ENCODE results near the gene ITM2B. TPM values are rescaled to one million over a fixed set of nuclear protein-coding genes. Genes with fewer than 3 reads are reported as not detected.
A peak's percentile ranks its signal among the peaks of the same experiment; 100 is the strongest.

Gene ITM2B
- total RNA-seq, 1 donor from 2014 or later = 358 TPM

DNA sequence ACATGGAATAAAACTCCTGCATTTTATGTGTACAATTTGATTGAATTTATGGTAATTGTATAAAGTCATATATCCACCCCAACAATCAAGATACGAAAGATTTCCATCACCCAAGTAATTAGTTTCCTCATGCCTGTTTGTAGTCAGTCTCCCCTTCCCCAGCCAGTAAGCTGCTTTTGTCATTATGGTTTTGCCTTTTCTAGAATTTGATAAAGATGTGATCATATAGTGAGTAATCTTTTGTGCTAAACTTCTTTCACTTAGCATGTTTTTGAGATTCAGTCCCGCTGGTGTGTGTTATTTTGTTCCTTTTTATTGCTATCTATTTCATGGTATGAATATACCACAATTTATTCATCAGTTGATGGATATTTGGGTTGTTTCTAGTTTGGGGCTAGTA, 16.0 kb downstream of the ITM2B start:
- no peak for FAIRE-seq
- Mint-ChIP-seq H3K36me3 (ENCODE audit: low read depth, unreplicated experiment) (no peaks in the 10 kb centered on the region), H3K4me3 (ENCODE audit: unreplicated experiment) (no peak overlapping the region), H3K9me3 (ENCODE audit: unreplicated experiment) (no peaks in the 10 kb centered on the region), H3K27me3 (ENCODE audit: low read depth, unreplicated experiment) (no peaks in the 10 kb centered on the region), H3K4me1 (ENCODE audit: low read depth, unreplicated experiment) (peaks cover 3% of the 10 kb centered on the region), H3K27ac (ENCODE audit: unreplicated experiment) (no peak overlapping the region)
- TF ChIP-seq EZH2 (IDR thresholded peaks at IDR 0.05; ENCODE audit: insufficient read depth, low read length) = no peak
- TF ChIP-seq, protein P1, sequence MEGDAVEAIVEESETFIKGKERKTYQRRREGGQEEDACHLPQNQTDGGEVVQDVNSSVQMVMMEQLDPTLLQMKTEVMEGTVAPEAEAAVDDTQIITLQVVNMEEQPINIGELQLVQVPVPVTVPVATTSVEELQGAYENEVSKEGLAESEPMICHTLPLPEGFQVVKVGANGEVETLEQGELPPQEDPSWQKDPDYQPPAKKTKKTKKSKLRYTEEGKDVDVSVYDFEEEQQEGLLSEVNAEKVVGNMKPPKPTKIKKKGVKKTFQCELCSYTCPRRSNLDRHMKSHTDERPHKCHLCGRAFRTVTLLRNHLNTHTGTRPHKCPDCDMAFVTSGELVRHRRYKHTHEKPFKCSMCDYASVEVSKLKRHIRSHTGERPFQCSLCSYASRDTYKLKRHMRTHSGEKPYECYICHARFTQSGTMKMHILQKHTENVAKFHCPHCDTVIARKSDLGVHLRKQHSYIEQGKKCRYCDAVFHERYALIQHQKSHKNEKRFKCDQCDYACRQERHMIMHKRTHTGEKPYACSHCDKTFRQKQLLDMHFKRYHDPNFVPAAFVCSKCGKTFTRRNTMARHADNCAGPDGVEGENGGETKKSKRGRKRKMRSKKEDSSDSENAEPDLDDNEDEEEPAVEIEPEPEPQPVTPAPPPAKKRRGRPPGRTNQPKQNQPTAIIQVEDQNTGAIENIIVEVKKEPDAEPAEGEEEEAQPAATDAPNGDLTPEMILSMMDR (IDR thresholded peaks at IDR 0.05; ENCODE audit: insufficient read depth, low read depth, low read length) = no peak
- Histone ChIP-seq H3K9ac (ENCODE audit: low read length) (no peak overlapping the region), H3K4me1 (ENCODE audit: insufficient read depth, low read length) (no peaks in the 10 kb centered on the region), H4K20me1 (ENCODE audit: insufficient read depth, low read length) (peaks cover 27% of the 10 kb centered on the region), H3K27ac (ENCODE audit: low read depth, low read length) (no peak overlapping the region), H3K27me3 (ENCODE audit: insufficient read depth, low read length) (no peaks in the 10 kb centered on the region), H3K4me2 (ENCODE audit: low read length) (no peak overlapping the region), H2AFZ (ENCODE audit: low read depth, low read length) (no peak overlapping the region), H3K36me3 (ENCODE audit: insufficient read depth, low read length) (peaks cover 8% of the 10 kb centered on the region), H3K79me2 (ENCODE audit: insufficient read depth, low read length) (peaks cover 84% of the 10 kb centered on the region), H3K4me3 (ENCODE audit: insufficient read depth, low read depth, low read length) (no peak overlapping the region), H3K9me3 (ENCODE audit: insufficient read depth, low read depth, low read length) (no peaks in the 10 kb centered on the region)
- DNase-seq (ENCODE audit: low read depth) = no peak

DNA sequence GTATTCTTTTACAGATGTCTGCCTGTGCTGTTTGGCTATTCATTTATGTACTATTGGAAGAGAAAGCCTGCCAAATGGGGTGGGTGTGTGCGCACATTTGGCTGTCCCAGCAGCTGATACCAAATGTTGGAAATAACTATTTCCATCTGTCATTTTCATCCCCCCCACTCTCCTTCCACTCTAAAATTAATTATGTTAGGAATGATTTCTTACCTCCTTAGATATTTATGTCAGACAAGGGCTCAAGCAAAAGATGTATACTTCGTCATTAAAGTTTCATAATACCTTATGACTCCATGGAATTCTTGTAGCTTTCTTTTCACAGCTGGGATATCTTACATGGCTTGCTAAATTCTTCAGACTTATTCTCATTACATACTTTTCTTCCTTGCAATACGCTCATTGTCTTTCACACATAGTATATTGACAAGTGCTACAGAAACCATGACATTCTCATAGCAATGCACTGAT, 18.6 kb downstream of the ITM2B start:
- Mint-ChIP-seq H3K36me3 (ENCODE audit: low read depth, unreplicated experiment) (peaks cover 2% of the 10 kb centered on the region), H3K9me3 (ENCODE audit: unreplicated experiment) (no peaks in the 10 kb centered on the region), H3K27me3 (ENCODE audit: low read depth, unreplicated experiment) (no peaks in the 10 kb centered on the region), H3K27ac (ENCODE audit: unreplicated experiment) (peak overlapping the region; percentile 10), H3K4me1 (ENCODE audit: low read depth, unreplicated experiment) (peaks cover 3% of the 10 kb centered on the region), H3K4me3 (ENCODE audit: unreplicated experiment) (no peak overlapping the region)
- Histone ChIP-seq H3K27ac (ENCODE audit: low read depth, low read length) (no peak overlapping the region), H3K9ac (ENCODE audit: low read length) (no peak overlapping the region), H2AFZ (ENCODE audit: low read depth, low read length) (no peak overlapping the region), H3K36me3 (ENCODE audit: insufficient read depth, low read length) (peaks cover 20% of the 10 kb centered on the region), H3K4me3 (ENCODE audit: insufficient read depth, low read depth, low read length) (no peak overlapping the region), H3K27me3 (ENCODE audit: insufficient read depth, low read length) (no peaks in the 10 kb centered on the region), H4K20me1 (ENCODE audit: insufficient read depth, low read length) (peaks cover 22% of the 10 kb centered on the region), H3K4me1 (ENCODE audit: insufficient read depth, low read length) (no peaks in the 10 kb centered on the region), H3K4me2 (ENCODE audit: low read length) (no peak overlapping the region), H3K79me2 (ENCODE audit: insufficient read depth, low read length) (peaks cover 64% of the 10 kb centered on the region), H3K9me3 (ENCODE audit: insufficient read depth, low read depth, low read length) (no peaks in the 10 kb centered on the region)
- FAIRE-seq (no peak), DNase-seq (ENCODE audit: low read depth) (no peak)
- no peak for TF ChIP-seq EZH2 (IDR thresholded peaks at IDR 0.05; ENCODE audit: insufficient read depth, low read length)
- TF ChIP-seq, protein P1 (IDR thresholded peaks at IDR 0.05; ENCODE audit: insufficient read depth, low read depth, low read length) = no peak

DNA sequence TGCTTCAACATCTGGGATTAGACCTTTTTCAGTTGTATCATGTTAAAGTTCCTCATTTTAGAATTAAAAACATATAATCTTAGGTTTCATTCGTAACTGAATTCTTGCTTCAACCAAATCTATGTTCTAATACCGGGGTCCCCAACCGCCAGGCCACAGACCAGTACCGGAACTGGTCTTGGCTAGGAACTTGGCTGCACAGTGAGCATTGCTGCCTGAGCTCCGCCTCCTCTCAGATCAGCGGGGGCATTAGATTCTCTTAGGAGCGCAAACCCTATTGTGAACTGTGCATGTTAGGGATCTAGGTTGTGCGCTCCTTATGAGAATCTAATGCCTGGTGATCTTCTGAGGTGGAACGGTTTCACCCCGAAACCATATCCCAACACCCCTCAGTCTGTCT, 19.2 kb downstream of the ITM2B start:
- Mint-ChIP-seq H3K4me1 (ENCODE audit: low read depth, unreplicated experiment) (peaks cover 3% of the 10 kb centered on the region), H3K27ac (ENCODE audit: unreplicated experiment) (no peak overlapping the region), H3K27me3 (ENCODE audit: low read depth, unreplicated experiment) (no peaks in the 10 kb centered on the region), H3K9me3 (ENCODE audit: unreplicated experiment) (no peaks in the 10 kb centered on the region), H3K4me3 (ENCODE audit: unreplicated experiment) (no peak overlapping the region), H3K36me3 (ENCODE audit: low read depth, unreplicated experiment) (peaks cover 2% of the 10 kb centered on the region)
- Histone ChIP-seq H4K20me1 (ENCODE audit: insufficient read depth, low read length) (peaks cover 22% of the 10 kb centered on the region), H3K9ac (ENCODE audit: low read length) (no peak overlapping the region), H3K9me3 (ENCODE audit: insufficient read depth, low read depth, low read length) (no peaks in the 10 kb centered on the region), H3K4me2 (ENCODE audit: low read length) (no peak overlapping the region), H3K27me3 (ENCODE audit: insufficient read depth, low read length) (no peaks in the 10 kb centered on the region), H3K27ac (ENCODE audit: low read depth, low read length) (no peak overlapping the region), H2AFZ (ENCODE audit: low read depth, low read length) (no peak overlapping the region), H3K79me2 (ENCODE audit: insufficient read depth, low read length) (peaks cover 60% of the 10 kb centered on the region), H3K4me3 (ENCODE audit: insufficient read depth, low read depth, low read length) (no peak overlapping the region), H3K36me3 (ENCODE audit: insufficient read depth, low read length) (peaks cover 22% of the 10 kb centered on the region), H3K4me1 (ENCODE audit: insufficient read depth, low read length) (no peaks in the 10 kb centered on the region)
- DNase-seq (ENCODE audit: low read depth) = no peak
- TF ChIP-seq, protein P1 (IDR thresholded peaks at IDR 0.05; ENCODE audit: insufficient read depth, low read depth, low read length) = no peak
- TF ChIP-seq EZH2 (IDR thresholded peaks at IDR 0.05; ENCODE audit: insufficient read depth, low read length) = no peak
- FAIRE-seq = no peak

Data from astrocyte (in vitro differentiated cells and primary cell).